Measurements from ENCODE around the gene TMEM273. TPM values are rescaled to one million over a fixed set of nuclear protein-coding genes. Genes with fewer than 3 reads are reported as not detected.
A peak's percentile ranks its signal among the peaks of the same experiment; 100 is the strongest.

The TMEM273 gene
- polyA plus RNA-seq, 1 of the 3 experiments (the other 2 are of a cell fraction): not detected

DNA sequence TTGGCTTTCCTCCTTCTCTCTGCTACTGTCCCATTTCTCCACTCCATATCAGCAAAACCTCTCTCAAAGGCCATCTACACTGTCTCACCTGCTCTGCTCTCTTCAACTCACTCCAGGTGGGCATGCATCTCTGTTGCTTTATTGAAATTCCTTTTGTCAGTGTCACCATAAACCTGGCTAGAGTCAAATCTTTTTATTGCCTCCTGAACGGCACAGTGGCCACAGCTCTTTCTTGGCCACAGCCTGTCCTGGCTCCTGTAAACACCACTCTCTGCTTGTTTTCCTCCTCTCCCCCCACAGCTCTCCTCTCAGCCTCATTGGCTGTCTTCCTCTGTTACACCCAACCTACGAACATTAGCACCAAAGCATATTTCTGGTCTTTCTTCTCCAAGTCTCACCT is 31.1 kb upstream of the TMEM273 start:
- CTCF ChIA-PET: interaction anchor here (1.3 kb wide), 1 partner anchor 563 kb away, joined by 4 read pairs; no protein-coding TSS in a partner anchor
- POLR2A ChIA-PET: no interaction called here
- 6% methylated on average over 2 of the region's 2 CpGs for WGBS (ENCODE audit: low lambda C conversion rate)
- no peak for DNase-seq
- Histone ChIP-seq H3K4me1 (ENCODE audit: control insufficient read depth in 1 of 2, insufficient read depth in 2 of 2, low read depth in 1 of 2, low read length in 1 of 2) (no peaks in the 10 kb centered on the region), H3K9me3 (no peaks in the 10 kb centered on the region), H3K4me3 (ENCODE audit: low read depth in 2 of 2, low read length in 1 of 2) (no peak overlapping the region), H4K20me1 (ENCODE audit: insufficient read depth) (no peaks in the 10 kb centered on the region), H3K27ac (ENCODE audit: low read depth in 2 of 2, low read length in 1 of 2) (no peak overlapping the region), H2AFZ (ENCODE audit: low read depth) (no peak overlapping the region), H3K36me3 (replicated peaks in 1 of 2; ENCODE audit: control insufficient read depth in 1 of 2, insufficient read depth in 2 of 2, low read length in 1 of 2) (no peaks in the 10 kb centered on the region), H3K27me3 (ENCODE audit: insufficient read depth) (no peaks in the 10 kb centered on the region), H3K9ac (no peak overlapping the region), H3K79me2 (ENCODE audit: insufficient read depth) (no peaks in the 10 kb centered on the region), H3K9me2 (no peaks in the 10 kb centered on the region), H3K4me2 (no peak overlapping the region), H3F3A (replicated peaks; ENCODE audit: insufficient read depth) (no peaks in the 10 kb centered on the region)
- no peak for TF ChIP-seq TEAD4 (IDR thresholded peaks at IDR 0.05; ENCODE audit: borderline replicate concordance, insufficient read depth)

DNA sequence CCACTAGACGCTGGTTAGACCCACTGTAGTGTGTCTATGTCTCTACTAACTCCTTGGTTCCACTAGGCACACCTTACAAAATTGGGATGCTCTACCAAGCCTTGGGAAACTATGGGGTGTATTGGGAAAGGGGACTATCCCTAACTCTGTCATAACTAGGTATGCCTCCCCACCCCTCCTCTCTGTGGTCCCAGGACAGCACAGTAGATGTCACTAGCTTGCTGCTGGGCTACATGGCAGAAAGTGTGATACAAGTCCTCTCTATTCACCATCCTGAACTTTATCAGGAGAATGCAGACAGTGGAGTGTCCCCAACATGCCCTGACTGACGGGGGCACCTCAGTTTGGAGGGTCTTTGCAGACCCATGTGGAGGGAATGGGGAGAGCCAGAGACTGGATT is 30.3 kb upstream of the TMEM273 start:
- Histone ChIP-seq H3K79me2 (ENCODE audit: insufficient read depth) (no peaks in the 10 kb centered on the region), H4K20me1 (ENCODE audit: insufficient read depth) (no peaks in the 10 kb centered on the region), H3K27me3 (ENCODE audit: insufficient read depth) (no peaks in the 10 kb centered on the region), H3K9me2 (no peaks in the 10 kb centered on the region), H3K4me2 (no peak overlapping the region), H3K4me1 (ENCODE audit: control insufficient read depth in 1 of 2, insufficient read depth in 2 of 2, low read depth in 1 of 2, low read length in 1 of 2) (no peaks in the 10 kb centered on the region), H3K27ac (ENCODE audit: low read depth in 2 of 2, low read length in 1 of 2) (no peak overlapping the region), H2AFZ (ENCODE audit: low read depth) (no peak overlapping the region), H3K9me3 (no peaks in the 10 kb centered on the region), H3F3A (replicated peaks; ENCODE audit: insufficient read depth) (no peaks in the 10 kb centered on the region), H3K36me3 (replicated peaks in 1 of 2; ENCODE audit: control insufficient read depth in 1 of 2, insufficient read depth in 2 of 2, low read length in 1 of 2) (no peaks in the 10 kb centered on the region), H3K9ac (no peak overlapping the region), H3K4me3 (ENCODE audit: low read depth in 2 of 2, low read length in 1 of 2) (no peak overlapping the region)
- no peak for DNase-seq
- ChIA-PET CTCF (no interaction called here), POLR2A (no interaction called here)
- TF ChIP-seq MEF2A (IDR thresholded peaks at IDR 0.05; ENCODE audit: borderline replicate concordance, low read depth): no peak
- peak; percentile 16; the same call in 1 of the 2 replicates for TF ChIP-seq RAD21 (IDR thresholded peaks at IDR 0.05; ENCODE audit: low read length)
- TF ChIP-seq, protein P1, sequence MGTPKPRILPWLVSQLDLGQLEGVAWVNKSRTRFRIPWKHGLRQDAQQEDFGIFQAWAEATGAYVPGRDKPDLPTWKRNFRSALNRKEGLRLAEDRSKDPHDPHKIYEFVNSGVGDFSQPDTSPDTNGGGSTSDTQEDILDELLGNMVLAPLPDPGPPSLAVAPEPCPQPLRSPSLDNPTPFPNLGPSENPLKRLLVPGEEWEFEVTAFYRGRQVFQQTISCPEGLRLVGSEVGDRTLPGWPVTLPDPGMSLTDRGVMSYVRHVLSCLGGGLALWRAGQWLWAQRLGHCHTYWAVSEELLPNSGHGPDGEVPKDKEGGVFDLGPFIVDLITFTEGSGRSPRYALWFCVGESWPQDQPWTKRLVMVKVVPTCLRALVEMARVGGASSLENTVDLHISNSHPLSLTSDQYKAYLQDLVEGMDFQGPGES (IDR thresholded peaks at IDR 0.05; ENCODE audit: low read depth, low read length): no peak
- no peak for TF ChIP-seq TCF12 (IDR thresholded peaks at IDR 0.05)
- WGBS (ENCODE audit: low lambda C conversion rate): 22% methylated on average over 2 of the region's 2 CpGs

DNA sequence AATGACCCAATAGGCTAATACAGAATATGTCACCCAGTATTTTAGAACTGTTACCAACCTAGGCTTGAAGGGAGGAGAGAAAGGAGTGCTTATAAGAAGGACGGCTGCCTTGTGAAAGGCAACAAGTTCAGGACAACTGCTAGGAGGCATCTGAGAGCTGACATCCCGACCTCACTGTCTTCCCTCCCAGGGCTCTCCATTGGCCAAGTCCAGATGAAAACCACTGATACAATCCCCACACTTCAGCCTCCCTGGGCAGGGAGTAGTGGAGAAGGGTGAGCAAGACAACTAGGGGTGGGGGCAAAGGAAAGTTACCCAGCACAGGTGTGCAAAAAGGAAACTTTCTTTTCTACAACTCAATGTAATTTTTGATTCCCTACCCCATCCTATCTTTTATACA is 29.5 kb upstream of the TMEM273 start:
- CTCF ChIA-PET: interaction anchor here (1.3 kb wide), 1 partner anchor 10 kb away, joined by 3 read pairs; no protein-coding TSS in a partner anchor

More for the DNA sequence above, 29.5 kb upstream of the TMEM273 start:
- H3K27ac ChIP-seq (ENCODE audit: low read depth in 2 of 2, low read length in 1 of 2): no peak overlapping the region
- TF ChIP-seq, protein P2, sequence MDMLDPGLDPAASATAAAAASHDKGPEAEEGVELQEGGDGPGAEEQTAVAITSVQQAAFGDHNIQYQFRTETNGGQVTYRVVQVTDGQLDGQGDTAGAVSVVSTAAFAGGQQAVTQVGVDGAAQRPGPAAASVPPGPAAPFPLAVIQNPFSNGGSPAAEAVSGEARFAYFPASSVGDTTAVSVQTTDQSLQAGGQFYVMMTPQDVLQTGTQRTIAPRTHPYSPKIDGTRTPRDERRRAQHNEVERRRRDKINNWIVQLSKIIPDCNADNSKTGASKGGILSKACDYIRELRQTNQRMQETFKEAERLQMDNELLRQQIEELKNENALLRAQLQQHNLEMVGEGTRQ (IDR thresholded peaks at IDR 0.05; ENCODE audit: borderline replicate concordance, low read depth, low read length): no peak
- TF ChIP-seq MEF2A (IDR thresholded peaks at IDR 0.05; ENCODE audit: borderline replicate concordance, low read depth) (no peak), CHD2 (IDR thresholded peaks at IDR 0.05; ENCODE audit: low read length, partially characterized antibody) (no peak), FOXJ3 (CRISPR knock-in tag; IDR thresholded peaks at IDR 0.05) (no peak), YY1 (IDR thresholded peaks at IDR 0.05; ENCODE audit: low read depth) (no peak), RCOR1 (IDR thresholded peaks at IDR 0.05; ENCODE audit: low read length) (no peak)
- no peak overlapping the region for H2AFZ ChIP-seq (ENCODE audit: low read depth)
- H3K4me3 ChIP-seq (ENCODE audit: low read depth in 2 of 2, low read length in 1 of 2): no peak overlapping the region
- no peaks in the 10 kb centered on the region for H3K4me1 ChIP-seq (ENCODE audit: control insufficient read depth in 1 of 2, insufficient read depth in 2 of 2, low read depth in 1 of 2, low read length in 1 of 2)
- no peak overlapping the region for H3K9ac ChIP-seq
- H3F3A ChIP-seq (replicated peaks; ENCODE audit: insufficient read depth): no peaks in the 10 kb centered on the region
- H3K79me2 ChIP-seq (ENCODE audit: insufficient read depth): no peaks in the 10 kb centered on the region
- no peaks in the 10 kb centered on the region for H3K27me3 ChIP-seq (ENCODE audit: insufficient read depth)
- no peak for DNase-seq
- no peak overlapping the region for H3K4me2 ChIP-seq
- H3K9me2 ChIP-seq: no peaks in the 10 kb centered on the region
- POLR2A ChIA-PET: no interaction called here
- 13% methylated on average over 2 of the region's 2 CpGs for WGBS (ENCODE audit: low lambda C conversion rate)
- no peaks in the 10 kb centered on the region for H3K9me3 ChIP-seq
- no peaks in the 10 kb centered on the region for H3K36me3 ChIP-seq (replicated peaks in 1 of 2; ENCODE audit: control insufficient read depth in 1 of 2, insufficient read depth in 2 of 2, low read length in 1 of 2)
- H4K20me1 ChIP-seq (ENCODE audit: insufficient read depth): no peaks in the 10 kb centered on the region

Data from SK-N-SH (cell line).